Esophagus muscularis mucosa (tissue), 4 donors: ENCODE measurements around the gene MYBBP1A.

Experiments
- CTCF ChIP-seq, 3 experiments: fragments of 200-600 bp in 2 of 3; fragments of 450-650 bp in 1 of 3; sonication (generic) in 2 of 3; IDR thresholded peaks; one replicate each; pipeline ENCODE4 v1.5.1; 2017 to 2019; ENCODE audit warnings: antibody characterized with exemption in 3 of 3, mild to moderate bottlenecking in 2 of 3, moderate library complexity in 1 of 3
- EP300 ChIP-seq: sonication (generic); formaldehyde crosslinking; IDR thresholded peaks from one replicate; pipeline ENCODE4 v1.6.1; 2017; ENCODE audit warnings: antibody characterized with exemption
- POLR2A ChIP-seq: fragments of 450-650 bp; IDR thresholded peaks from one replicate; pipeline ENCODE4 v1.6.1; 2017; ENCODE audit warnings: antibody characterized with exemption, moderate library complexity, mild to moderate bottlenecking, low read depth
- POLR2AphosphoS5 ChIP-seq, 2 donors: sonication (generic); formaldehyde crosslinking; IDR thresholded peaks; one replicate each; pipeline ENCODE4 v1.6.1; 2017; ENCODE audit warnings: antibody characterized with exemption in 2 of 2

GRCh38 chr17:4499431-4500190 lies 55.6 kb downstream of the MYBBP1A start:
- no peak for TF ChIP-seq CTCF (IDR thresholded peaks at IDR 0.05)
- peak in 1 of 2 donors; percentile 16 for TF ChIP-seq POLR2AphosphoS5 (IDR thresholded peaks at IDR 0.05)
- no peak for TF ChIP-seq EP300
- TF ChIP-seq POLR2A, result no peak
